Measurements from ENCODE around the gene MIPEP.

The MIPEP gene

GRCh38 chr13:23680845-23681669, 208.1 kb downstream of the MIPEP start:
- DNase-seq (ENCODE audit: low spot score): no peak
